HCT116 (cell line): ENCODE data around the gene EXOC4. TPM values are rescaled to one million over a fixed set of nuclear protein-coding genes. Genes with fewer than 3 reads are reported as not detected.

Experiments
- ATAC-seq: fragments of 200-7000 bp; cut with Tn5 transposase; 2 replicates; pipeline ENCODE4 v1.9.1; 2020; ENCODE audit warnings: mild to moderate bottlenecking, moderate library complexity
- BruUV-seq: library from RNA; stranded (reverse); fragments of 400-500 nt; replicated peaks from 2 replicates; lab custom pipeline; 2021; lab: Mats Ljungman, UMichigan
- CTCF ChIA-PET: fragments of 300-600 bp; sonication (Branson Sonifier 250); formaldehyde crosslinking; loops from one replicate; lab custom pipeline; 2021; ENCODE audit warnings: antibody characterized with exemption; lab: Charles Lee
- POLR2A ChIA-PET: fragments of 300-600, 350-600 bp; sonication (Branson Sonifier 250); formaldehyde crosslinking; loops from one replicate; lab custom pipeline; 2021; ENCODE audit warnings: antibody characterized with exemption; lab: Charles Lee
- RAD21 ChIA-PET, 2 experiments: fragments of 300-600 bp; sonication (Branson Sonifier 250); formaldehyde crosslinking; loops; one replicate each; lab custom pipeline; 2023; ENCODE audit warnings: low total read pairs in 2 of 2; ENCODE audit not compliant: uncharacterized antibody in 2 of 2, unreplicated experiment in 2 of 2, low non-redundant PET in 1 of 2; lab: Charles Lee
- DNase-seq: peaks from one replicate; pipeline ENCODE4 v3.0.0-alpha.2; 2010; ENCODE audit warnings: low read depth, low spot score
- H2AFZ ChIP-seq: fragments of 200-600 bp; shearing (Covaris generic), sonication (generic); 2 replicates; pipeline ENCODE4 v1.6.1; 2017; ENCODE audit warnings: low read depth, mixed run types, mixed read lengths, antibody characterized with exemption, low read length; ENCODE audit not compliant: poor library complexity, severe bottlenecking
- H3K27ac ChIP-seq: 2 replicates; pipeline ENCODE4 v1.5.1; 2012; ENCODE audit warnings: low read depth, low read length
- H3K27me3 ChIP-seq: fragments of 200-600 bp; sonication (generic); 2 replicates; pipeline ENCODE4 v1.6.1; 2016; ENCODE audit warnings: mixed run types, low read length, mixed read lengths; ENCODE audit not compliant: insufficient read depth
- H3K36me3 ChIP-seq, 2 experiments: fragments of 200-500 bp in 1 of 2; fragments of 200-600 bp in 1 of 2; sonication (Bioruptor generic) in 1 of 2; sonication (generic) in 1 of 2; 2 replicates each; pipeline versions ENCODE4 v1.5.1 to v1.6.1; 2014 to 2016; ENCODE audit warnings: low read length in 2 of 2, inconsistent platforms in 1 of 2, mixed read lengths in 1 of 2, mixed run types in 1 of 2; ENCODE audit not compliant: insufficient read depth in 2 of 2, control insufficient read depth in 1 of 2
- H3K4me1 ChIP-seq, 2 experiments: fragments of 200-600 bp in 1 of 2; sonication (generic) in 1 of 2; 2 replicates each; pipeline versions ENCODE4 v1.5.1 to v1.6.1; 2012 to 2017; ENCODE audit warnings: low read length in 2 of 2, inconsistent platforms in 1 of 2, mild to moderate bottlenecking in 1 of 2, mixed read lengths in 1 of 2, mixed run types in 1 of 2, moderate library complexity in 1 of 2; ENCODE audit not compliant: insufficient read depth in 2 of 2, control insufficient read depth in 1 of 2
- H3K4me2 ChIP-seq: fragments of 200-600 bp; sonication (generic); 2 replicates; pipeline ENCODE4 v1.6.1; 2017; ENCODE audit warnings: mixed run types, low read length, mixed read lengths
- H3K4me3 ChIP-seq, 2 experiments: fragments of 200-600 bp in 1 of 2; sonication (generic) in 1 of 2; replicated peaks in 1 of 2; 2 replicates each; pipeline ENCODE4 v1.5.1; 2011 to 2016; ENCODE audit warnings: low read length in 2 of 2, control low read depth in 1 of 2, low read depth in 1 of 2, mild to moderate bottlenecking in 1 of 2, mixed read lengths in 1 of 2, mixed run types in 1 of 2
- H3K79me2 ChIP-seq: fragments of 200-600 bp; sonication (generic); 2 replicates; pipeline ENCODE4 v1.6.1; 2017; ENCODE audit warnings: mild to moderate bottlenecking, mixed run types, low read length, moderate library complexity, mixed read lengths; ENCODE audit not compliant: insufficient read depth
- H3K9ac ChIP-seq: fragments of 200-600 bp; sonication (generic); 2 replicates; pipeline ENCODE4 v1.6.1; 2016; ENCODE audit warnings: low read length, mixed read lengths
- H3K9me2 ChIP-seq: fragments of 200-600 bp; sonication (generic), shearing (Covaris generic); 2 replicates; pipeline ENCODE4 v1.6.1; 2017; ENCODE audit warnings: mixed run types, mild to moderate bottlenecking, moderate library complexity; ENCODE audit not compliant: insufficient read depth
- H3K9me3 ChIP-seq, 2 experiments: fragments of 200-500 bp in 1 of 2; fragments of 200-600 bp in 1 of 2; sonication (Bioruptor generic) in 1 of 2; sonication (generic) in 1 of 2; 2 replicates each; pipeline ENCODE4 v1.6.1; 2014 to 2017; ENCODE audit warnings: low read length in 2 of 2, mixed read lengths in 2 of 2, inconsistent platforms in 1 of 2, low read depth in 1 of 2, mild to moderate bottlenecking in 1 of 2, mixed run types in 1 of 2, moderate library complexity in 1 of 2; ENCODE audit not compliant: control insufficient read depth in 1 of 2, insufficient read depth in 1 of 2
- H4K20me1 ChIP-seq: fragments of 200-600 bp; sonication (generic), shearing (Covaris generic); 2 replicates; pipeline ENCODE4 v1.6.1; 2017; ENCODE audit warnings: mixed run types, mild to moderate bottlenecking, moderate library complexity; ENCODE audit not compliant: insufficient read depth
- ZFX ChIP-seq: fragments of 450-650 bp; IDR thresholded peaks from 2 replicates; pipeline ENCODE4 v1.6.1; 2017
- intact Hi-C: fragments of 100-400 bp; cut with micrococcal nuclease; formaldehyde crosslinking; loops from 2 replicates; pipeline ENCODE4 v1.10.0; 2022
- microRNA-seq: library from miRNA; unstranded; fragments of <30 nt; microRNA quantifications from one replicate; pipeline ENCODE4, GENCODE V29; 2016; ENCODE audit warnings: borderline number of aligned reads
- total RNA-seq: library from RNA; stranded (reverse); gene quantifications from one replicate; pipeline ENCODE4 v1.2.1, GENCODE V29; 2021; ENCODE audit not compliant: unreplicated experiment

The EXOC4 gene
- total RNA-seq, 1 experiment from 2014 or later, result 40.3 TPM

DNA sequence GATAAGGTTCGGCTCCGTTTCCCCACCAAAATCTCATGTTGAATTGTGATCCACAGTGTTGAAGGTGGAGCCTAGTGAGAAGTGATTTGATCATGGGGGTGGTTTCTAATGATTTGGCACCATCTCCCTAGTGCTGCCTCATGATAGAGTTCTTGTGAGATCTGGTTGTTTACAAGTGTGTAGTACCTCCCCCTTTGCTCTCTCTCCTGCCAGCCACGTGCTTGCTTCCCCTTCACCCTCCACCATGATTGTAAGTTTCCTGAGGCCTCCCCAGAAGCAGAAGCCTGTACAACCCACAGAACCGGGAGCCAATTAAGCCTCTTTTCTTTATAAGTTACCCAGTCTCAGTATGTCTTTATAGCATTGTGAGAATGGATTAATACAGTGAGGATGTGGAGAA lies 862.1 kb downstream of the EXOC4 start:
- Histone ChIP-seq H3K9me3 (no peaks in the 10 kb centered on the region), H3K4me2 (no peak overlapping the region), H3K4me3 (no peak overlapping the region), H4K20me1 (no peaks in the 10 kb centered on the region)
- RAD21 ChIA-PET, result no interaction called here
- no peak for TF ChIP-seq ZFX
- TF ChIP-seq, all 23 proteins: peak for 0
- POLR2A ChIA-PET, result no interaction called here
- Histone ChIP-seq H2AFZ (no peak overlapping the region), H3K79me2 (no peaks in the 10 kb centered on the region), H3K36me3 (no peaks in the 10 kb centered on the region), H3K27ac (no peak overlapping the region), H3K27me3 (no peaks in the 10 kb centered on the region), H3K9me2 (no peaks in the 10 kb centered on the region), H3K4me1 (no peaks in the 10 kb centered on the region), H3K9ac (no peak overlapping the region)
- no TSS peak for BruUV-seq
- intact Hi-C loops, result no loop called here
- CTCF ChIA-PET, result no interaction called here
- no peak for DNase-seq
- no peak for ATAC-seq

Small RNA genes lying within 50 kb of the gene (microRNA-seq; reads per million reads assigned to microRNA genes)
- not detected for gene MIR6133

Other genes starting within 250 kb of the EXOC4 start
- 73.5 TPM for gene CHCHD3, start 171.0 kb upstream of the EXOC4 start, total RNA-seq